Type B pancreatic cell (in vitro differentiated cells): ENCODE measurements around the gene UBE3D. TPM values are rescaled to one million over a fixed set of nuclear protein-coding genes. Genes with fewer than 3 reads are reported as not detected.

Source experiments
- DNase-seq: peaks from one replicate; pipeline ENCODE4 v3.0.0; 2021; ENCODE audit warnings: mixed read lengths; ENCODE audit not compliant: unreplicated experiment; ENCODE audit errors: extremely low spot score
- H3K27ac Mint-ChIP-seq: 2 replicates; pipeline ENCODE4 v1.8.0; 2021; ENCODE audit warnings: mild to moderate bottlenecking, mixed read lengths
- H3K27me3 Mint-ChIP-seq: 2 replicates; pipeline ENCODE4 v1.8.0; 2021; ENCODE audit warnings: mixed read lengths
- H3K36me3 Mint-ChIP-seq: 2 replicates; pipeline ENCODE4 v1.8.0; 2021; ENCODE audit warnings: mixed read lengths
- H3K4me1 Mint-ChIP-seq: one replicate; pipeline ENCODE4 v1.8.0; 2021; ENCODE audit warnings: mixed read lengths; ENCODE audit not compliant: unreplicated experiment
- H3K4me3 Mint-ChIP-seq: 2 replicates; pipeline ENCODE4 v1.8.0; 2021; ENCODE audit warnings: mild to moderate bottlenecking, mixed read lengths
- H3K9me3 Mint-ChIP-seq: 2 replicates; pipeline ENCODE4 v1.8.0; 2021; ENCODE audit warnings: mixed read lengths
- CTCF ChIP-seq: fragments of 200-600 bp; sonication (generic); conservative IDR thresholded peaks from 2 replicates; pipeline ENCODE4 v1.5.0; 2021; ENCODE audit warnings: antibody characterized with exemption, mild to moderate bottlenecking
- total RNA-seq: library from RNA; stranded (reverse); gene quantifications from 2 replicates; pipeline ENCODE4 v1.2.1, GENCODE V29; 2021; ENCODE audit warnings: low replicate concordance

UBE3D gene
- total RNA-seq, 1 donor from 2014 or later: 20.0 TPM

GRCh38 chr6:82959385-82959941 lies 106.2 kb downstream of the UBE3D start:
- no peaks in the 10 kb centered on the region for H3K27me3 Mint-ChIP-seq
- peaks cover 18% of the 10 kb centered on the region for H3K36me3 Mint-ChIP-seq
- no peak for DNase-seq
- TF ChIP-seq CTCF: no peak
- H3K27ac Mint-ChIP-seq: no peak overlapping the region
- H3K4me3 Mint-ChIP-seq: no peak overlapping the region
- H3K9me3 Mint-ChIP-seq: no peaks in the 10 kb centered on the region
- H3K4me1 Mint-ChIP-seq: peaks cover 3% of the 10 kb centered on the region

- Mint-ChIP-seq H3K36me3 (peaks cover 19% of the 10 kb centered on the region), H3K27me3 (no peaks in the 10 kb centered on the region), H3K4me1 (peaks cover 3% of the 10 kb centered on the region), H3K9me3 (no peaks in the 10 kb centered on the region), H3K4me3 (no peak overlapping the region), H3K27ac (no peak overlapping the region)
- no peak for DNase-seq
- no peak for TF ChIP-seq CTCF
Measured at GRCh38 chr6:82958551-82958950, 107.1 kb downstream of the UBE3D start.

GRCh38 chr6:82957868-82958245 lies 107.8 kb downstream of the UBE3D start:
- Mint-ChIP-seq H3K4me3 (no peak overlapping the region), H3K9me3 (no peaks in the 10 kb centered on the region), H3K4me1 (peaks cover 3% of the 10 kb centered on the region), H3K27ac (no peak overlapping the region), H3K36me3 (peaks cover 20% of the 10 kb centered on the region), H3K27me3 (no peaks in the 10 kb centered on the region)
- no peak for DNase-seq
- no peak for TF ChIP-seq CTCF

GRCh38 chr6:82957171-82957867 lies 108.3 kb downstream of the UBE3D start:
- TF ChIP-seq CTCF: no peak
- H3K27me3 Mint-ChIP-seq: no peaks in the 10 kb centered on the region
- H3K36me3 Mint-ChIP-seq: peaks cover 20% of the 10 kb centered on the region
- H3K4me3 Mint-ChIP-seq: no peak overlapping the region
- no peak overlapping the region for H3K27ac Mint-ChIP-seq
- no peaks in the 10 kb centered on the region for H3K9me3 Mint-ChIP-seq
- H3K4me1 Mint-ChIP-seq: peaks cover 3% of the 10 kb centered on the region
- DNase-seq: no peak

- Mint-ChIP-seq H3K27ac (no peak overlapping the region), H3K36me3 (peaks cover 20% of the 10 kb centered on the region), H3K9me3 (no peaks in the 10 kb centered on the region), H3K4me3 (no peak overlapping the region), H3K4me1 (peaks cover 3% of the 10 kb centered on the region), H3K27me3 (no peaks in the 10 kb centered on the region)
- TF ChIP-seq CTCF: no peak
- DNase-seq: no peak
Measured at GRCh38 chr6:82955841-82956240, 109.8 kb downstream of the UBE3D start.
